ENCODE data around the gene RALY. TPM values are rescaled to one million over a fixed set of nuclear protein-coding genes. Genes with fewer than 3 reads are reported as not detected.
A peak's percentile ranks its signal among the peaks of the same experiment; 100 is the strongest.

Gene RALY
- total and polyA plus RNA-seq, 10 of the 15 experiments (the other 5 are each of a cell fraction or from before 2014, with no cell fraction given): 1.2 to 246 (median 137) TPM

DNA sequence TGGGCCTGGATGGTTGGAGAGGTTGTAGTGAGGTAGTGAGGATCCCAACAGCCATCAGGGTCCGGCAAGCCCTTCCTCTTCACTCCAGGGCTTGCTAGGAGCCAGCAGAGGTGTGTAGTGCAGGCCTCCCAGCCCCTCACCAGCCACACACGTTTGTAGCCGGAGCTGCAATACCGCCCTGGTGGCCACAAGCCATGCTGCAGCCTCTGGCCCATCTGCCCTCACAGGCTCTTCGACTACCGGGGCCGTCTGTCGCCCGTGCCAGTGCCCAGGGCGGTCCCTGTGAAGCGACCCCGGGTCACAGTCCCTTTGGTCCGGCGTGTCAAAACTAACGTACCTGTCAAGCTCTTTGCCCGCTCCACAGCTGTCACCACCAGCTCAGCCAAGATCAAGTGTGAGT, 81.9 kb downstream of the RALY start:
- ChIA-PET RAD21 (ENCODE audit: unreplicated experiment) (no interaction called here), POLR2A (no interaction called here), CTCF (no interaction called here), SMC1A (ENCODE audit: uncharacterized antibody, unreplicated experiment) (no interaction called here)
- Histone ChIP-seq H3K27me3 (replicated peaks in 1 of 2; ENCODE audit: control insufficient read depth in 2 of 2, insufficient read depth in 2 of 2, low read length in 1 of 2) (no peaks in the 10 kb centered on the region), H3K9ac (ENCODE audit: control insufficient read depth, insufficient read depth, low read length) (no peak overlapping the region), H3K36me3 (ENCODE audit: control insufficient read depth in 2 of 2, insufficient read depth in 2 of 2, low read length in 1 of 2) (peaks cover 24 to 41% of the 10 kb centered on the region in 2 experiments; a peak in 3 of 4 replicates), H3K4me3 (no peak overlapping the region), H3K4me2 (ENCODE audit: control insufficient read depth, insufficient read depth) (no peak overlapping the region), H3K4me1 (ENCODE audit: control insufficient read depth, insufficient read depth, low read length) (no peaks in the 10 kb centered on the region), H2AFZ (ENCODE audit: control insufficient read depth, low read depth, low read length) (no peak overlapping the region), H3K79me2 (ENCODE audit: control insufficient read depth, insufficient read depth, low read length) (no peaks in the 10 kb centered on the region; the same call in 1 of the 2 replicates), H4K20me1 (ENCODE audit: control insufficient read depth, insufficient read depth) (no peaks in the 10 kb centered on the region), H3K9me3 (replicated peaks; ENCODE audit: control insufficient read depth, insufficient read depth, low read length) (no peaks in the 10 kb centered on the region), H3K27ac (ENCODE audit: control insufficient read depth, insufficient read depth) (no peak overlapping the region)
- intact Hi-C loops (cut with micrococcal nuclease; ENCODE audit: unreplicated experiment): no loop called here
- TF ChIP-seq POLR2A (IDR thresholded peaks at IDR 0.05; ENCODE audit: low read depth, low read length): 0 out of 2 replicates have a peak, but pooled peaks have one; percentile 17
- TF ChIP-seq SP1 (IDR thresholded peaks at IDR 0.05; ENCODE audit: low read depth, low read length): no peak
- TF ChIP-seq, protein P1, sequence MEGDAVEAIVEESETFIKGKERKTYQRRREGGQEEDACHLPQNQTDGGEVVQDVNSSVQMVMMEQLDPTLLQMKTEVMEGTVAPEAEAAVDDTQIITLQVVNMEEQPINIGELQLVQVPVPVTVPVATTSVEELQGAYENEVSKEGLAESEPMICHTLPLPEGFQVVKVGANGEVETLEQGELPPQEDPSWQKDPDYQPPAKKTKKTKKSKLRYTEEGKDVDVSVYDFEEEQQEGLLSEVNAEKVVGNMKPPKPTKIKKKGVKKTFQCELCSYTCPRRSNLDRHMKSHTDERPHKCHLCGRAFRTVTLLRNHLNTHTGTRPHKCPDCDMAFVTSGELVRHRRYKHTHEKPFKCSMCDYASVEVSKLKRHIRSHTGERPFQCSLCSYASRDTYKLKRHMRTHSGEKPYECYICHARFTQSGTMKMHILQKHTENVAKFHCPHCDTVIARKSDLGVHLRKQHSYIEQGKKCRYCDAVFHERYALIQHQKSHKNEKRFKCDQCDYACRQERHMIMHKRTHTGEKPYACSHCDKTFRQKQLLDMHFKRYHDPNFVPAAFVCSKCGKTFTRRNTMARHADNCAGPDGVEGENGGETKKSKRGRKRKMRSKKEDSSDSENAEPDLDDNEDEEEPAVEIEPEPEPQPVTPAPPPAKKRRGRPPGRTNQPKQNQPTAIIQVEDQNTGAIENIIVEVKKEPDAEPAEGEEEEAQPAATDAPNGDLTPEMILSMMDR (IDR thresholded peaks at IDR 0.05 in 2 of 3, conservative IDR thresholded peaks at IDR 0.05 in 1 of 3; ENCODE audit: control insufficient read depth in 2 of 3, extremely low read depth in 1 of 3, insufficient read depth in 1 of 3, low read depth in 3 of 3, low read length in 3 of 3): 0 out of 6 replicates have a peak, but pooled peaks of 1 of the 3 experiments have one; percentile 6
- TF ChIP-seq RAD51 (IDR thresholded peaks at IDR 0.05): no peak
- TF ChIP-seq SREBF2 (IDR thresholded peaks at IDR 0.05; ENCODE audit: low read length): no peak
- FAIRE-seq (no peak), ATAC-seq (peak; percentile 31; the same call in 1 of the 3 replicates), DNase-seq (ENCODE audit: low read depth, low spot score) (no peak)
- in situ Hi-C loops (cut with MboI): no loop called here
- WGBS (ENCODE audit: insufficient coverage, insufficient replicate concordance, low lambda C conversion rate, missing lambda C conversion rate): 93% methylated on average over 15 of the region's 16 CpGs
- BruUV-seq (replicated peaks): no TSS peak

DNA sequence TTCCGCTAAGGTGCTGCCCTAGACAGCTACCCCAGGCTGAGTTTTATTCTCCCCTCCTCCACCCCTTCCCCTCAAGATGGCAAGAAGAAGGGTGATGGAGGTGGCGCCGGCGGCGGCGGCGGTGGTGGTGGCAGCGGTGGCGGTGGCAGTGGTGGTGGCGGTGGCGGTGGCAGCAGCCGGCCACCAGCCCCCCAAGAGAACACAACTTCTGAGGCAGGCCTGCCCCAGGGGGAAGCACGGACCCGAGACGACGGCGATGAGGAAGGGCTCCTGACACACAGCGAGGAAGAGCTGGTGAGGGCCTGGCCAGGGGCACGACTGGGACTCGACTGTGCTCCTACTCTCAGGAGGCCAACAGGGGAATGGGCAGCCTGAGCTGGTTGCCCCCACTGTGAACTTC, 83.2 kb downstream of the RALY start:
- in situ Hi-C loops (cut with MboI) (no loop called here), intact Hi-C loops (cut with micrococcal nuclease; ENCODE audit: unreplicated experiment) (no loop called here)
- BruUV-seq (replicated peaks): no TSS peak
- no peaks in the 10 kb centered on the region for H3K9me3 ChIP-seq (replicated peaks; ENCODE audit: control insufficient read depth, insufficient read depth, low read length)
- ChIA-PET RAD21 (ENCODE audit: unreplicated experiment) (no interaction called here), SMC1A (ENCODE audit: uncharacterized antibody, unreplicated experiment) (interaction anchor here (0.9 kb wide), 1 partner anchor 137 kb away, joined by 3 read pairs; no protein-coding TSS in a partner anchor), POLR2A (no interaction called here), CTCF (no interaction called here)
- H4K20me1 ChIP-seq (ENCODE audit: control insufficient read depth, insufficient read depth): 0 out of 2 replicates have a peak, but pooled peaks cover 3% of the 10 kb centered on the region
- WGBS (ENCODE audit: insufficient coverage, insufficient replicate concordance, low lambda C conversion rate, missing lambda C conversion rate): 97% methylated on average over 20 of the region's 20 CpGs
- H3K9ac ChIP-seq (ENCODE audit: control insufficient read depth, insufficient read depth, low read length): no peak overlapping the region
- no peak overlapping the region for H3K4me3 ChIP-seq
- no peak for ATAC-seq
- no peak overlapping the region for H3K4me2 ChIP-seq (ENCODE audit: control insufficient read depth, insufficient read depth)
- no peak overlapping the region for H3K27ac ChIP-seq (ENCODE audit: control insufficient read depth, insufficient read depth)
- H2AFZ ChIP-seq (ENCODE audit: control insufficient read depth, low read depth, low read length): no peak overlapping the region
- FAIRE-seq: no peak
- peaks cover 29 to 43% of the 10 kb centered on the region in 2 experiments for H3K36me3 ChIP-seq (ENCODE audit: control insufficient read depth in 2 of 2, insufficient read depth in 2 of 2, low read length in 1 of 2)
- no peaks in the 10 kb centered on the region for H3K4me1 ChIP-seq (ENCODE audit: control insufficient read depth, insufficient read depth, low read length)
- no peaks in the 10 kb centered on the region for H3K27me3 ChIP-seq (replicated peaks in 1 of 2; ENCODE audit: control insufficient read depth in 2 of 2, insufficient read depth in 2 of 2, low read length in 1 of 2)
- H3K79me2 ChIP-seq (ENCODE audit: control insufficient read depth, insufficient read depth, low read length): no peaks in the 10 kb centered on the region
- DNase-seq (ENCODE audit: low read depth, low spot score): no peak
- TF ChIP-seq FOXK2 (IDR thresholded peaks at IDR 0.05) (no peak), EGR1 (IDR thresholded peaks at IDR 0.05; ENCODE audit: borderline replicate concordance in 1 of 2, low read depth in 2 of 2, low read length in 2 of 2) (no peak), KLF5 (IDR thresholded peaks at IDR 0.05; ENCODE audit: partially characterized antibody) (no peak), CREB1 (IDR thresholded peaks at IDR 0.05; ENCODE audit: low read depth) (no peak), RBBP5 (conservative IDR thresholded peaks at IDR 0.05) (no peak), DPF2 (IDR thresholded peaks at IDR 0.05) (no peak), MTA3 (IDR thresholded peaks at IDR 0.05; ENCODE audit: borderline replicate concordance, low read length) (no peak), ZNF622 (IDR thresholded peaks at IDR 0.05) (no peak), SPI1 (IDR thresholded peaks at IDR 0.05; ENCODE audit: borderline replicate concordance, insufficient read depth, low read depth, low read length) (no peak)
- TF ChIP-seq, protein P2, sequence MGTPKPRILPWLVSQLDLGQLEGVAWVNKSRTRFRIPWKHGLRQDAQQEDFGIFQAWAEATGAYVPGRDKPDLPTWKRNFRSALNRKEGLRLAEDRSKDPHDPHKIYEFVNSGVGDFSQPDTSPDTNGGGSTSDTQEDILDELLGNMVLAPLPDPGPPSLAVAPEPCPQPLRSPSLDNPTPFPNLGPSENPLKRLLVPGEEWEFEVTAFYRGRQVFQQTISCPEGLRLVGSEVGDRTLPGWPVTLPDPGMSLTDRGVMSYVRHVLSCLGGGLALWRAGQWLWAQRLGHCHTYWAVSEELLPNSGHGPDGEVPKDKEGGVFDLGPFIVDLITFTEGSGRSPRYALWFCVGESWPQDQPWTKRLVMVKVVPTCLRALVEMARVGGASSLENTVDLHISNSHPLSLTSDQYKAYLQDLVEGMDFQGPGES (IDR thresholded peaks at IDR 0.05): no peak
- TF ChIP-seq, protein P3, sequence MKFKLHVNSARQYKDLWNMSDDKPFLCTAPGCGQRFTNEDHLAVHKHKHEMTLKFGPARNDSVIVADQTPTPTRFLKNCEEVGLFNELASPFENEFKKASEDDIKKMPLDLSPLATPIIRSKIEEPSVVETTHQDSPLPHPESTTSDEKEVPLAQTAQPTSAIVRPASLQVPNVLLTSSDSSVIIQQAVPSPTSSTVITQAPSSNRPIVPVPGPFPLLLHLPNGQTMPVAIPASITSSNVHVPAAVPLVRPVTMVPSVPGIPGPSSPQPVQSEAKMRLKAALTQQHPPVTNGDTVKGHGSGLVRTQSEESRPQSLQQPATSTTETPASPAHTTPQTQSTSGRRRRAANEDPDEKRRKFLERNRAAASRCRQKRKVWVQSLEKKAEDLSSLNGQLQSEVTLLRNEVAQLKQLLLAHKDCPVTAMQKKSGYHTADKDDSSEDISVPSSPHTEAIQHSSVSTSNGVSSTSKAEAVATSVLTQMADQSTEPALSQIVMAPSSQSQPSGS (IDR thresholded peaks at IDR 0.05; ENCODE audit: low read length): no peak

Measured in GM12878 (cell line).